ENCODE results near the gene ANKS1B.

ANKS1B gene

DNA sequence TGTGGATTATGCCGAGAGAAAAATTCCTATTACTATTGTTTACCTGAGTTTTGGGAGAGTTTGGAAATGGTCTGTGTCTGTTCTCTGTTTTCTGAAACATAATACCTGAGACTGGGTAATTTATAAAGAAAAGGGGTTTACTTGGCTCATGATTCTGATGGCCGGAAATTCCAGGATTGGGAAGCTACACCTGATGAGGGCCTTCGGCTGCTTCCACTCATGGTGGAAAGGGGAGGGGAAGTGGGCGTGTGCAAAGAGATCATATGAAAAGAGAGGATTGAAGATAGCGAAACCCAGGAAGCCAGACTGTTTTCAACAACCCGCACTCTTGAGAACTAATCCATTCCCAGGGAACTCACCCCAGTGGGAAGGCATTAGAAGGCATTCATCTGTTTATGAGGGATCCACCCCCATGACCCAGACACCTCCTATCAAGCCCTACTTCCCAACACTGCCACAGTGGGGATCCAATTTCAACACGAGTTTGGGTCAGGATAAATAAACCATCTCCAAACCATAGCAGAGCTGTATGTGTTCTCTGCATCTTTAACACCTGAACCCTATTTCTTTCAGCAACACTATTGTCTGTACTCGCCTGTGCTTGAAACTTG, 1288.6 kb downstream of the ANKS1B start:
- no peaks in the 10 kb centered on the region for H4K20me1 ChIP-seq (ENCODE audit: insufficient read depth, low read length)
- H2AFZ ChIP-seq (ENCODE audit: low read length) = no peak overlapping the region
- H3K9me2 ChIP-seq (ENCODE audit: low read depth, low read length) = no peaks in the 10 kb centered on the region
- H3F3A ChIP-seq (ENCODE audit: insufficient read depth, low read length) = peaks cover 3% of the 10 kb centered on the region; the same call in 1 of the 2 replicates
- no peak for TF ChIP-seq EZH2 (IDR thresholded peaks at IDR 0.05; ENCODE audit: borderline replicate concordance, low read length)
- TF ChIP-seq, protein P1, sequence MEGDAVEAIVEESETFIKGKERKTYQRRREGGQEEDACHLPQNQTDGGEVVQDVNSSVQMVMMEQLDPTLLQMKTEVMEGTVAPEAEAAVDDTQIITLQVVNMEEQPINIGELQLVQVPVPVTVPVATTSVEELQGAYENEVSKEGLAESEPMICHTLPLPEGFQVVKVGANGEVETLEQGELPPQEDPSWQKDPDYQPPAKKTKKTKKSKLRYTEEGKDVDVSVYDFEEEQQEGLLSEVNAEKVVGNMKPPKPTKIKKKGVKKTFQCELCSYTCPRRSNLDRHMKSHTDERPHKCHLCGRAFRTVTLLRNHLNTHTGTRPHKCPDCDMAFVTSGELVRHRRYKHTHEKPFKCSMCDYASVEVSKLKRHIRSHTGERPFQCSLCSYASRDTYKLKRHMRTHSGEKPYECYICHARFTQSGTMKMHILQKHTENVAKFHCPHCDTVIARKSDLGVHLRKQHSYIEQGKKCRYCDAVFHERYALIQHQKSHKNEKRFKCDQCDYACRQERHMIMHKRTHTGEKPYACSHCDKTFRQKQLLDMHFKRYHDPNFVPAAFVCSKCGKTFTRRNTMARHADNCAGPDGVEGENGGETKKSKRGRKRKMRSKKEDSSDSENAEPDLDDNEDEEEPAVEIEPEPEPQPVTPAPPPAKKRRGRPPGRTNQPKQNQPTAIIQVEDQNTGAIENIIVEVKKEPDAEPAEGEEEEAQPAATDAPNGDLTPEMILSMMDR (IDR thresholded peaks at IDR 0.05; ENCODE audit: low read length) = no peak
- no peaks in the 10 kb centered on the region for H3K9me3 ChIP-seq (ENCODE audit: low read length)
- peaks cover 15% of the 10 kb centered on the region; the same call in 1 of the 2 replicates for H3K36me3 ChIP-seq (ENCODE audit: insufficient read depth, low read length)
- H3K27me3 ChIP-seq (ENCODE audit: insufficient read depth, low read length) = no peaks in the 10 kb centered on the region
- no peak overlapping the region for H3K4me2 ChIP-seq (ENCODE audit: low read length)
- H3K9ac ChIP-seq (ENCODE audit: low read length) = no peak overlapping the region
- no peak overlapping the region for H3K27ac ChIP-seq (ENCODE audit: low read depth, low read length, poor library complexity, severe bottlenecking)
- no peaks in the 10 kb centered on the region for H3K79me2 ChIP-seq (ENCODE audit: insufficient read depth, low read length)
- no peak overlapping the region for H3K4me3 ChIP-seq (ENCODE audit: low read depth, low read length, poor library complexity, severe bottlenecking)
- H3K4me1 ChIP-seq (ENCODE audit: insufficient read depth, low read length, severe bottlenecking) = no peaks in the 10 kb centered on the region

DNA sequence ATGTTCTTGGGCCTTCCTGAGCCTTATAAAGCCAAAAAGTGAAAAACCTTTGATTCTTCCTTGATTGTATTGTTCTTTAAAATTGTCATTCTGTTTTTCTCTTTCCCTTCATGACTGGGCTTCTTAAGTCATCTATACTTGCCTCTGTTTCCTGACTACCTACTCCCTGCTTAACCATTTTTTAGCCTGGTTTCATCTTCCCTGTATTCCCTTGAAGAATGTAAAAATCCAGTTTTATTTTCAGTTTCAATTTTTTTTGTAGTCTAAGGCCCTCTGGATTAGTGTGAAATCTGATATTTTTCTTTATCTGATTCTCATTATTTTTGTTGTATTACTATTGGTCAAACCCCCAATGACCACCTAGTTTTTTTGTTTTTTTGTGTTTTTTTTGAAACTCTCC, 1293.4 kb downstream of the ANKS1B start:
- H4K20me1 ChIP-seq (ENCODE audit: insufficient read depth, low read length) = no peaks in the 10 kb centered on the region
- no peaks in the 10 kb centered on the region for H3K9me3 ChIP-seq (ENCODE audit: low read length)
- no peaks in the 10 kb centered on the region for H3F3A ChIP-seq (ENCODE audit: insufficient read depth, low read length)
- no peak overlapping the region for H3K4me3 ChIP-seq (ENCODE audit: low read depth, low read length, poor library complexity, severe bottlenecking)
- no peak overlapping the region for H3K27ac ChIP-seq (ENCODE audit: low read depth, low read length, poor library complexity, severe bottlenecking)
- H3K4me1 ChIP-seq (ENCODE audit: insufficient read depth, low read length, severe bottlenecking) = no peaks in the 10 kb centered on the region
- no peak overlapping the region for H3K4me2 ChIP-seq (ENCODE audit: low read length)
- no peaks in the 10 kb centered on the region for H3K27me3 ChIP-seq (ENCODE audit: insufficient read depth, low read length)
- H3K79me2 ChIP-seq (ENCODE audit: insufficient read depth, low read length) = no peaks in the 10 kb centered on the region
- H3K9me2 ChIP-seq (ENCODE audit: low read depth, low read length) = no peaks in the 10 kb centered on the region
- H3K36me3 ChIP-seq (ENCODE audit: insufficient read depth, low read length) = peaks cover 37% of the 10 kb centered on the region; the same call in 1 of the 2 replicates
- no peak overlapping the region for H3K9ac ChIP-seq (ENCODE audit: low read length)
- TF ChIP-seq, protein P1 (IDR thresholded peaks at IDR 0.05; ENCODE audit: low read length) = no peak
- TF ChIP-seq EZH2 (IDR thresholded peaks at IDR 0.05; ENCODE audit: borderline replicate concordance, low read length) = no peak
- H2AFZ ChIP-seq (ENCODE audit: low read length) = no peak overlapping the region

- H3K36me3 ChIP-seq (ENCODE audit: insufficient read depth, low read length) = peaks cover 72% of the 10 kb centered on the region
- no peak overlapping the region for H3K9ac ChIP-seq (ENCODE audit: low read length)
Measured at GRCh38 chr12:98686603-98687002, 1298.1 kb downstream of the ANKS1B start.

More at GRCh38 chr12:98686603-98687002, 1298.1 kb downstream of the ANKS1B start:
- Histone ChIP-seq H3K27ac (ENCODE audit: low read depth, low read length, poor library complexity, severe bottlenecking) (no peak overlapping the region), H3F3A (ENCODE audit: insufficient read depth, low read length) (no peaks in the 10 kb centered on the region), H3K4me2 (ENCODE audit: low read length) (no peak overlapping the region), H3K4me1 (ENCODE audit: insufficient read depth, low read length, severe bottlenecking) (no peaks in the 10 kb centered on the region), H2AFZ (ENCODE audit: low read length) (no peak overlapping the region), H3K9me2 (ENCODE audit: low read depth, low read length) (no peaks in the 10 kb centered on the region), H4K20me1 (ENCODE audit: insufficient read depth, low read length) (no peaks in the 10 kb centered on the region), H3K79me2 (ENCODE audit: insufficient read depth, low read length) (no peaks in the 10 kb centered on the region), H3K27me3 (ENCODE audit: insufficient read depth, low read length) (no peaks in the 10 kb centered on the region), H3K9me3 (ENCODE audit: low read length) (no peaks in the 10 kb centered on the region), H3K4me3 (ENCODE audit: low read depth, low read length, poor library complexity, severe bottlenecking) (no peak overlapping the region)
- TF ChIP-seq EZH2 (IDR thresholded peaks at IDR 0.05; ENCODE audit: borderline replicate concordance, low read length) = no peak
- TF ChIP-seq, protein P1 (IDR thresholded peaks at IDR 0.05; ENCODE audit: low read length) = no peak

Measured in OCI-LY1 (cell line).